Measurements from ENCODE around the gene NEGR1. TPM values are rescaled to one million over a fixed set of nuclear protein-coding genes. Genes with fewer than 3 reads are reported as not detected.

NEGR1 gene
- total RNA-seq, 1 donor from 2014 or later, result 8.6 TPM

GRCh38 chr1:71427066-71427465, 855.3 kb downstream of the NEGR1 start:
- Mint-ChIP-seq H3K27ac (ENCODE audit: unreplicated experiment) (no peak overlapping the region), H3K27me3 (ENCODE audit: low read depth, unreplicated experiment) (no peaks in the 10 kb centered on the region), H3K4me3 (ENCODE audit: unreplicated experiment) (no peak overlapping the region), H3K9me3 (ENCODE audit: unreplicated experiment) (no peaks in the 10 kb centered on the region), H3K36me3 (ENCODE audit: low read depth, unreplicated experiment) (no peaks in the 10 kb centered on the region), H3K4me1 (ENCODE audit: low read depth, unreplicated experiment) (no peaks in the 10 kb centered on the region)
- Histone ChIP-seq H4K20me1 (ENCODE audit: insufficient read depth, low read length) (no peaks in the 10 kb centered on the region), H2AFZ (ENCODE audit: low read depth, low read length) (no peak overlapping the region), H3K9me3 (ENCODE audit: insufficient read depth, low read depth, low read length) (no peaks in the 10 kb centered on the region), H3K9ac (ENCODE audit: low read length) (no peak overlapping the region), H3K79me2 (ENCODE audit: insufficient read depth, low read length) (no peaks in the 10 kb centered on the region), H3K36me3 (ENCODE audit: insufficient read depth, low read length) (no peaks in the 10 kb centered on the region), H3K4me1 (ENCODE audit: insufficient read depth, low read length) (no peaks in the 10 kb centered on the region), H3K4me3 (ENCODE audit: insufficient read depth, low read depth, low read length) (no peak overlapping the region), H3K27ac (ENCODE audit: low read depth, low read length) (no peak overlapping the region), H3K27me3 (ENCODE audit: insufficient read depth, low read length) (no peaks in the 10 kb centered on the region), H3K4me2 (ENCODE audit: low read length) (no peak overlapping the region)
- no peak for FAIRE-seq
- no peak for DNase-seq (ENCODE audit: low read depth)
- no peak for TF ChIP-seq CTCF (IDR thresholded peaks at IDR 0.05; ENCODE audit: insufficient read depth, low read depth, low read length)
- no peak for TF ChIP-seq EZH2 (IDR thresholded peaks at IDR 0.05; ENCODE audit: insufficient read depth, low read length)

- H3K9ac ChIP-seq (ENCODE audit: low read length), result no peak overlapping the region
- no peaks in the 10 kb centered on the region for H3K4me1 ChIP-seq (ENCODE audit: insufficient read depth, low read length)
- no peak overlapping the region for H3K4me3 Mint-ChIP-seq (ENCODE audit: unreplicated experiment)
- no peaks in the 10 kb centered on the region for H3K27me3 ChIP-seq (ENCODE audit: insufficient read depth, low read length)
- H3K4me2 ChIP-seq (ENCODE audit: low read length), result no peak overlapping the region
- H3K27me3 Mint-ChIP-seq (ENCODE audit: low read depth, unreplicated experiment), result no peaks in the 10 kb centered on the region
- DNase-seq (ENCODE audit: low read depth), result no peak
- no peak for TF ChIP-seq EZH2 (IDR thresholded peaks at IDR 0.05; ENCODE audit: insufficient read depth, low read length)
- TF ChIP-seq CTCF (IDR thresholded peaks at IDR 0.05; ENCODE audit: insufficient read depth, low read depth, low read length), result no peak
- FAIRE-seq, result no peak
- no peaks in the 10 kb centered on the region for H3K36me3 ChIP-seq (ENCODE audit: insufficient read depth, low read length)
- H3K79me2 ChIP-seq (ENCODE audit: insufficient read depth, low read length), result no peaks in the 10 kb centered on the region
- H3K27ac Mint-ChIP-seq (ENCODE audit: unreplicated experiment), result no peak overlapping the region
- H2AFZ ChIP-seq (ENCODE audit: low read depth, low read length), result no peak overlapping the region
- H4K20me1 ChIP-seq (ENCODE audit: insufficient read depth, low read length), result no peaks in the 10 kb centered on the region
- H3K4me1 Mint-ChIP-seq (ENCODE audit: low read depth, unreplicated experiment), result no peaks in the 10 kb centered on the region
- H3K36me3 Mint-ChIP-seq (ENCODE audit: low read depth, unreplicated experiment), result no peaks in the 10 kb centered on the region
- H3K9me3 ChIP-seq (ENCODE audit: insufficient read depth, low read depth, low read length), result no peaks in the 10 kb centered on the region
- no peak overlapping the region for H3K4me3 ChIP-seq (ENCODE audit: insufficient read depth, low read depth, low read length)
- H3K9me3 Mint-ChIP-seq (ENCODE audit: unreplicated experiment), result no peaks in the 10 kb centered on the region
- no peak overlapping the region for H3K27ac ChIP-seq (ENCODE audit: low read depth, low read length)
Measured at GRCh38 chr1:71424536-71424935, 857.8 kb downstream of the NEGR1 start.

- Histone ChIP-seq H4K20me1 (ENCODE audit: insufficient read depth, low read length) (no peaks in the 10 kb centered on the region), H3K27me3 (ENCODE audit: insufficient read depth, low read length) (no peaks in the 10 kb centered on the region), H3K4me2 (ENCODE audit: low read length) (no peak overlapping the region), H3K4me3 (ENCODE audit: insufficient read depth, low read depth, low read length) (no peak overlapping the region), H3K79me2 (ENCODE audit: insufficient read depth, low read length) (no peaks in the 10 kb centered on the region), H3K36me3 (ENCODE audit: insufficient read depth, low read length) (no peaks in the 10 kb centered on the region), H3K9ac (ENCODE audit: low read length) (no peak overlapping the region), H3K27ac (ENCODE audit: low read depth, low read length) (no peak overlapping the region), H3K9me3 (ENCODE audit: insufficient read depth, low read depth, low read length) (no peaks in the 10 kb centered on the region), H2AFZ (ENCODE audit: low read depth, low read length) (no peak overlapping the region), H3K4me1 (ENCODE audit: insufficient read depth, low read length) (no peaks in the 10 kb centered on the region)
- Mint-ChIP-seq H3K4me1 (ENCODE audit: low read depth, unreplicated experiment) (no peaks in the 10 kb centered on the region), H3K27ac (ENCODE audit: unreplicated experiment) (no peak overlapping the region), H3K27me3 (ENCODE audit: low read depth, unreplicated experiment) (no peaks in the 10 kb centered on the region), H3K36me3 (ENCODE audit: low read depth, unreplicated experiment) (no peaks in the 10 kb centered on the region), H3K9me3 (ENCODE audit: unreplicated experiment) (no peaks in the 10 kb centered on the region), H3K4me3 (ENCODE audit: unreplicated experiment) (no peak overlapping the region)
- TF ChIP-seq EZH2 (IDR thresholded peaks at IDR 0.05; ENCODE audit: insufficient read depth, low read length), result no peak
- DNase-seq (ENCODE audit: low read depth), result no peak
- no peak for FAIRE-seq
Measured at GRCh38 chr1:71422221-71422620, 860.1 kb downstream of the NEGR1 start.
